Measurements from ENCODE around the gene ZSWIM6. TPM values are rescaled to one million over a fixed set of nuclear protein-coding genes. Genes with fewer than 3 reads are reported as not detected.

Gene ZSWIM6
- total and polyA plus RNA-seq, 2 experiments from 2014 or later = 3.9 to 6.0 TPM

DNA sequence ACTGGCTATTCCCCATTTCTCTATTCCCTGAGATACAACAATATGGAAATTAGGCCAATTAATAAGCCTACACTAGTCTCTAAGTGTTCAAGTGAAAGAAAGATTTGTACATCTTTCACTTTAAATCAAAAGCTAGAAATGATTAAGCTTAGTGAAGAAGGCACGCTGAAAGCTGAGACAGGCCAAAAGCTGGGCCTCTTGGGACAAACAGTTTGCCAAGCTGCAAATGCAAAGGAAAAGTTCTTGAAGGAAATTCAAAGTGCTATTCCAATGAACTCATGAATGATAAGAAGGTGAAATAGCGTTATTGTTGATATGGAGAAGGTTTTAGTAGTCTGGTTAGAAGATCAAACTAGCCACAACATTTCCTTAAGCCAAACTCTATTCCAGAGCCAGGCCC lies 256.2 kb downstream of the ZSWIM6 start (continued):
- TF ChIP-seq, protein P1, sequence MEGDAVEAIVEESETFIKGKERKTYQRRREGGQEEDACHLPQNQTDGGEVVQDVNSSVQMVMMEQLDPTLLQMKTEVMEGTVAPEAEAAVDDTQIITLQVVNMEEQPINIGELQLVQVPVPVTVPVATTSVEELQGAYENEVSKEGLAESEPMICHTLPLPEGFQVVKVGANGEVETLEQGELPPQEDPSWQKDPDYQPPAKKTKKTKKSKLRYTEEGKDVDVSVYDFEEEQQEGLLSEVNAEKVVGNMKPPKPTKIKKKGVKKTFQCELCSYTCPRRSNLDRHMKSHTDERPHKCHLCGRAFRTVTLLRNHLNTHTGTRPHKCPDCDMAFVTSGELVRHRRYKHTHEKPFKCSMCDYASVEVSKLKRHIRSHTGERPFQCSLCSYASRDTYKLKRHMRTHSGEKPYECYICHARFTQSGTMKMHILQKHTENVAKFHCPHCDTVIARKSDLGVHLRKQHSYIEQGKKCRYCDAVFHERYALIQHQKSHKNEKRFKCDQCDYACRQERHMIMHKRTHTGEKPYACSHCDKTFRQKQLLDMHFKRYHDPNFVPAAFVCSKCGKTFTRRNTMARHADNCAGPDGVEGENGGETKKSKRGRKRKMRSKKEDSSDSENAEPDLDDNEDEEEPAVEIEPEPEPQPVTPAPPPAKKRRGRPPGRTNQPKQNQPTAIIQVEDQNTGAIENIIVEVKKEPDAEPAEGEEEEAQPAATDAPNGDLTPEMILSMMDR (conservative IDR thresholded peaks at IDR 0.05; ENCODE audit: low read depth in 2 of 2) = no peak
- TF ChIP-seq JUNB (IDR thresholded peaks at IDR 0.05; ENCODE audit: unreplicated experiment) = no peak
- no peak for TF ChIP-seq NANOG (IDR thresholded peaks at IDR 0.05; ENCODE audit: borderline replicate concordance)
- TF ChIP-seq, protein P2, sequence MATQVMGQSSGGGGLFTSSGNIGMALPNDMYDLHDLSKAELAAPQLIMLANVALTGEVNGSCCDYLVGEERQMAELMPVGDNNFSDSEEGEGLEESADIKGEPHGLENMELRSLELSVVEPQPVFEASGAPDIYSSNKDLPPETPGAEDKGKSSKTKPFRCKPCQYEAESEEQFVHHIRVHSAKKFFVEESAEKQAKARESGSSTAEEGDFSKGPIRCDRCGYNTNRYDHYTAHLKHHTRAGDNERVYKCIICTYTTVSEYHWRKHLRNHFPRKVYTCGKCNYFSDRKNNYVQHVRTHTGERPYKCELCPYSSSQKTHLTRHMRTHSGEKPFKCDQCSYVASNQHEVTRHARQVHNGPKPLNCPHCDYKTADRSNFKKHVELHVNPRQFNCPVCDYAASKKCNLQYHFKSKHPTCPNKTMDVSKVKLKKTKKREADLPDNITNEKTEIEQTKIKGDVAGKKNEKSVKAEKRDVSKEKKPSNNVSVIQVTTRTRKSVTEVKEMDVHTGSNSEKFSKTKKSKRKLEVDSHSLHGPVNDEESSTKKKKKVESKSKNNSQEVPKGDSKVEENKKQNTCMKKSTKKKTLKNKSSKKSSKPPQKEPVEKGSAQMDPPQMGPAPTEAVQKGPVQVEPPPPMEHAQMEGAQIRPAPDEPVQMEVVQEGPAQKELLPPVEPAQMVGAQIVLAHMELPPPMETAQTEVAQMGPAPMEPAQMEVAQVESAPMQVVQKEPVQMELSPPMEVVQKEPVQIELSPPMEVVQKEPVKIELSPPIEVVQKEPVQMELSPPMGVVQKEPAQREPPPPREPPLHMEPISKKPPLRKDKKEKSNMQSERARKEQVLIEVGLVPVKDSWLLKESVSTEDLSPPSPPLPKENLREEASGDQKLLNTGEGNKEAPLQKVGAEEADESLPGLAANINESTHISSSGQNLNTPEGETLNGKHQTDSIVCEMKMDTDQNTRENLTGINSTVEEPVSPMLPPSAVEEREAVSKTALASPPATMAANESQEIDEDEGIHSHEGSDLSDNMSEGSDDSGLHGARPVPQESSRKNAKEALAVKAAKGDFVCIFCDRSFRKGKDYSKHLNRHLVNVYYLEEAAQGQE (IDR thresholded peaks at IDR 0.05; ENCODE audit: unreplicated experiment) = no peak
- TF ChIP-seq POLR2AphosphoS5 (IDR thresholded peaks at IDR 0.05; ENCODE audit: low read depth) = no peak

DNA sequence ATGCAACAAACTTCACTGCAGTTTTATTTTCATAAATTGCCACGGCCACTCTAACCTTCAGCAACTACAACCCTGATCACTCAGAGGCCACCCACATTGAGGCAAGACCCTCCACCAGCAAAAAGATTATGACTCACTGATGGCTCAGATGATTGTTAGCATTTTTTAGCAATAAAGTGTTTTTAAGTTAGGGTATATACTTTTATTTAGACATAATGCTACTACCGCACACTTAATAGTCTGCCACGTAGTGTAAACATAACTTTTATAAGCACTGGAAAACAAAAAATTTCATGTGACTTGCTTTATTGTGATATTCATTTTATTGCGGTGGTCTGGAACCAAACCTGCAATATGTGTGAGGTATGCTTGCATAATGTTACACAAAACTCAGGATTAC lies 257.9 kb downstream of the ZSWIM6 start:
- H3K27ac Mint-ChIP-seq = no peak overlapping the region
- Histone ChIP-seq H3K27ac (ENCODE audit: low read depth) (no peak overlapping the region), H3K27me3 (ENCODE audit: insufficient read depth) (no peaks in the 10 kb centered on the region), H4K20me1 (replicated peaks; ENCODE audit: insufficient read depth) (no peaks in the 10 kb centered on the region), H3K79me2 (replicated peaks; ENCODE audit: insufficient read depth) (no peaks in the 10 kb centered on the region), H3K4me2 (no peak overlapping the region), H3F3A (replicated peaks; ENCODE audit: low read depth) (no peaks in the 10 kb centered on the region), H3K9me2 (ENCODE audit: insufficient read depth) (peaks cover 10% of the 10 kb centered on the region; the same call in 1 of the 2 replicates), H2AFZ (no peak overlapping the region), H3K4me1 (ENCODE audit: insufficient read depth) (no peaks in the 10 kb centered on the region), H3K36me3 (ENCODE audit: insufficient read depth) (no peaks in the 10 kb centered on the region), H3K4me3 (no peak overlapping the region)
- H3K4me1 Mint-ChIP-seq = no peaks in the 10 kb centered on the region
- ATAC-seq = no peak
- no peak for DNase-seq (ENCODE audit: low spot score)
- peaks cover 8% of the 10 kb centered on the region; the same call in 1 of the 3 replicates for H3K9me3 Mint-ChIP-seq
- H3K27me3 Mint-ChIP-seq (ENCODE audit: insufficient read depth, low read depth, poor library complexity) = peaks cover 2% of the 10 kb centered on the region
- H3K36me3 Mint-ChIP-seq (ENCODE audit: low read depth) = peaks cover 3% of the 10 kb centered on the region; the same call in 1 of the 3 replicates
- no peak overlapping the region for H3K4me3 Mint-ChIP-seq
- TF ChIP-seq POLR2AphosphoS5 (IDR thresholded peaks at IDR 0.05; ENCODE audit: low read depth) = no peak
- TF ChIP-seq EZH2phosphoT487 (IDR thresholded peaks at IDR 0.05; ENCODE audit: unreplicated experiment) = no peak
- TF ChIP-seq EZH2 (IDR thresholded peaks at IDR 0.05; ENCODE audit: low read depth, unreplicated experiment) = no peak
- TF ChIP-seq STAT1 (IDR thresholded peaks at IDR 0.05; ENCODE audit: unreplicated experiment) = no peak
- TF ChIP-seq ZNF114 (CRISPR knock-in tag; IDR thresholded peaks at IDR 0.05) = no peak
- TF ChIP-seq, protein P3, sequence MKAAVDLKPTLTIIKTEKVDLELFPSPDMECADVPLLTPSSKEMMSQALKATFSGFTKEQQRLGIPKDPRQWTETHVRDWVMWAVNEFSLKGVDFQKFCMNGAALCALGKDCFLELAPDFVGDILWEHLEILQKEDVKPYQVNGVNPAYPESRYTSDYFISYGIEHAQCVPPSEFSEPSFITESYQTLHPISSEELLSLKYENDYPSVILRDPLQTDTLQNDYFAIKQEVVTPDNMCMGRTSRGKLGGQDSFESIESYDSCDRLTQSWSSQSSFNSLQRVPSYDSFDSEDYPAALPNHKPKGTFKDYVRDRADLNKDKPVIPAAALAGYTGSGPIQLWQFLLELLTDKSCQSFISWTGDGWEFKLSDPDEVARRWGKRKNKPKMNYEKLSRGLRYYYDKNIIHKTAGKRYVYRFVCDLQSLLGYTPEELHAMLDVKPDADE (IDR thresholded peaks at IDR 0.05) = no peak
- TF ChIP-seq NANOG (IDR thresholded peaks at IDR 0.05; ENCODE audit: borderline replicate concordance) = no peak
- no peak for TF ChIP-seq JUNB (IDR thresholded peaks at IDR 0.05; ENCODE audit: unreplicated experiment)
- TF ChIP-seq, protein P4, sequence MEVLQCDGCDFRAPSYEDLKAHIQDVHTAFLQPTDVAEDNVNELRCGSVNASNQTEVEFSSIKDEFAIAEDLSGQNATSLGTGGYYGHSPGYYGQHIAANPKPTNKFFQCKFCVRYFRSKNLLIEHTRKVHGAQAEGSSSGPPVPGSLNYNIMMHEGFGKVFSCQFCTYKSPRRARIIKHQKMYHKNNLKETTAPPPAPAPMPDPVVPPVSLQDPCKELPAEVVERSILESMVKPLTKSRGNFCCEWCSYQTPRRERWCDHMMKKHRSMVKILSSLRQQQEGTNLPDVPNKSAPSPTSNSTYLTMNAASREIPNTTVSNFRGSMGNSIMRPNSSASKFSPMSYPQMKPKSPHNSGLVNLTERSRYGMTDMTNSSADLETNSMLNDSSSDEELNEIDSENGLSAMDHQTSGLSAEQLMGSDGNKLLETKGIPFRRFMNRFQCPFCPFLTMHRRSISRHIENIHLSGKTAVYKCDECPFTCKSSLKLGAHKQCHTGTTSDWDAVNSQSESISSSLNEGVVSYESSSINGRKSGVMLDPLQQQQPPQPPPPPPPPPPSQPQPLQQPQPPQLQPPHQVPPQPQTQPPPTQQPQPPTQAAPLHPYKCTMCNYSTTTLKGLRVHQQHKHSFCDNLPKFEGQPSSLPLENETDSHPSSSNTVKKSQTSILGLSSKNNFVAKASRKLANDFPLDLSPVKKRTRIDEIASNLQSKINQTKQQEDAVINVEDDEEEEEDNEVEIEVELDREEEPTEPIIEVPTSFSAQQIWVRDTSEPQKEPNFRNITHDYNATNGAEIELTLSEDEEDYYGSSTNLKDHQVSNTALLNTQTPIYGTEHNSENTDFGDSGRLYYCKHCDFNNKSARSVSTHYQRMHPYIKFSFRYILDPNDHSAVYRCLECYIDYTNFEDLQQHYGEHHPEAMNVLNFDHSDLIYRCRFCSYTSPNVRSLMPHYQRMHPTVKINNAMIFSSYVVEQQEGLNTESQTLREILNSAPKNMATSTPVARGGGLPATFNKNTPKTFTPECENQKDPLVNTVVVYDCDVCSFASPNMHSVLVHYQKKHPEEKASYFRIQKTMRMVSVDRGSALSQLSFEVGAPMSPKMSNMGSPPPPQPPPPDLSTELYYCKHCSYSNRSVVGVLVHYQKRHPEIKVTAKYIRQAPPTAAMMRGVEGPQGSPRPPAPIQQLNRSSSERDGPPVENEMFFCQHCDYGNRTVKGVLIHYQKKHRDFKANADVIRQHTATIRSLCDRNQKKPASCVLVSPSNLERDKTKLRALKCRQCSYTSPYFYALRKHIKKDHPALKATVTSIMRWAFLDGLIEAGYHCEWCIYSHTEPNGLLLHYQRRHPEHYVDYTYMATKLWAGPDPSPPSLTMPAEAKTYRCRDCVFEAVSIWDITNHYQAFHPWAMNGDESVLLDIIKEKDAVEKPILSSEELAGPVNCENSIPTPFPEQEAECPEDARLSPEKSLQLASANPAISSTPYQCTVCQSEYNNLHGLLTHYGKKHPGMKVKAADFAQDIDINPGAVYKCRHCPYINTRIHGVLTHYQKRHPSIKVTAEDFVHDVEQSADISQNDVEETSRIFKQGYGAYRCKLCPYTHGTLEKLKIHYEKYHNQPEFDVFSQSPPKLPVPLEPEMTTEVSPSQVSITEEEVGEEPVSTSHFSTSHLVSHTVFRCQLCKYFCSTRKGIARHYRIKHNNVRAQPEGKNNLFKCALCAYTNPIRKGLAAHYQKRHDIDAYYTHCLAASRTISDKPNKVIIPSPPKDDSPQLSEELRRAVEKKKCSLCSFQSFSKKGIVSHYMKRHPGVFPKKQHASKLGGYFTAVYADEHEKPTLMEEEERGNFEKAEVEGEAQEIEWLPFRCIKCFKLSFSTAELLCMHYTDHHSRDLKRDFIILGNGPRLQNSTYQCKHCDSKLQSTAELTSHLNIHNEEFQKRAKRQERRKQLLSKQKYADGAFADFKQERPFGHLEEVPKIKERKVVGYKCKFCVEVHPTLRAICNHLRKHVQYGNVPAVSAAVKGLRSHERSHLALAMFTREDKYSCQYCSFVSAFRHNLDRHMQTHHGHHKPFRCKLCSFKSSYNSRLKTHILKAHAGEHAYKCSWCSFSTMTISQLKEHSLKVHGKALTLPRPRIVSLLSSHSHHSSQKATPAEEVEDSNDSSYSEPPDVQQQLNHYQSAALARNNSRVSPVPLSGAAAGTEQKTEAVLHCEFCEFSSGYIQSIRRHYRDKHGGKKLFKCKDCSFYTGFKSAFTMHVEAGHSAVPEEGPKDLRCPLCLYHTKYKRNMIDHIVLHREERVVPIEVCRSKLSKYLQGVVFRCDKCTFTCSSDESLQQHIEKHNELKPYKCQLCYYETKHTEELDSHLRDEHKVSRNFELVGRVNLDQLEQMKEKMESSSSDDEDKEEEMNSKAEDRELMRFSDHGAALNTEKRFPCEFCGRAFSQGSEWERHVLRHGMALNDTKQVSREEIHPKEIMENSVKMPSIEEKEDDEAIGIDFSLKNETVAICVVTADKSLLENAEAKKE (CRISPR knock-in tag; IDR thresholded peaks at IDR 0.05) = no peak

Data from GM23338 (cell line).